Myocyte (in vitro differentiated cells): ENCODE results near the gene GPR108. TPM values are rescaled to one million over a fixed set of nuclear protein-coding genes. Genes with fewer than 3 reads are reported as not detected.
"Not testable (repeated sequence)": the region's sequence is repeated elsewhere in the genome, so short reads cannot be mapped to it uniquely, and the experiment has no call there.

Experiments used
- DNase-seq: peaks from one replicate; pipeline ENCODE4 v3.0.0-alpha.2; 2012; ENCODE audit warnings: low read depth
- polyA plus RNA-seq: library from polyadenylated mRNA; unstranded; fragments of >200 nt; gene quantifications from one replicate; pipeline ENCODE4 v1.2.1, GENCODE V29; 2012; ENCODE audit warnings: missing spikeins
- total RNA-seq: library from RNA; depleted of rRNA; stranded (reverse); fragments of >200 nt; gene quantifications from 2 replicates; pipeline ENCODE4 v1.2.3, GENCODE V29; 2014

Gene GPR108
- total RNA-seq = 32.0 and 36.8 TPM in 2 replicates
- 53.2 TPM for polyA plus RNA-seq

DNA sequence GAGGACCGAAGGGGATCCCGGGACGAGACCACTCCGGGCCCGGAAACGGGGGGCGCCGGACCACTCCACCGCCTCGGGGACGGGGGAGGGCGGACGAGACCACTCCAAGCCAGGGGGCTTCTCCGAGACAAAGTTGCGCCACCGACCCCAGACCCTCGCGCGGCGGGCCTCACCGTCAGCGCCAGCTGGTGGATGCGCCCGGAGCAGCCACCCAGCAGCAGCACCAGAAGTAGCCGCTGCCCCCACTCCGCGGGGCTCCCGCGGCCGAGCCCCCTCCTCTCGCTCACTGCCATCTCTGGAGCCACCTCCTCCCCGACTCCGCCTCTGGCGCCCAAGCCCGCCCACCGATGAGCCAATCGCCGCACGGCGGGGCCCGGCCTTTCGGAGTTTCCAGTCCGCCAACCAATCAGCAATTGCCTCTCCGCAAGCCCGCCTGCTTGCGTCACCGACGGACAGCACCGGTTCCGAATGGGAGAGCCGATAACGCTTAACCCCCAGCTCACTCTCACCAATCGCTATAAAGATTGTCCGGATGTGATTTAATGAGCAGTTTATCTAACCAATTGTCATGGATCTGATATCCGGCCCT, at the start of gene GPR108:
TSS of gene GPR108 (minus strand) at position 297 of the 589 bp plus-strand sequence. CDS start at position 293, 4 bp downstream.
- DNase-seq = peak; percentile 100

GRCh38 chr19:6779206-6779605, 41.8 kb upstream of the GPR108 start:
- no peak for DNase-seq

GRCh38 chr19:6778386-6778785, 41.0 kb upstream of the GPR108 start:
- DNase-seq = no peak

DNA sequence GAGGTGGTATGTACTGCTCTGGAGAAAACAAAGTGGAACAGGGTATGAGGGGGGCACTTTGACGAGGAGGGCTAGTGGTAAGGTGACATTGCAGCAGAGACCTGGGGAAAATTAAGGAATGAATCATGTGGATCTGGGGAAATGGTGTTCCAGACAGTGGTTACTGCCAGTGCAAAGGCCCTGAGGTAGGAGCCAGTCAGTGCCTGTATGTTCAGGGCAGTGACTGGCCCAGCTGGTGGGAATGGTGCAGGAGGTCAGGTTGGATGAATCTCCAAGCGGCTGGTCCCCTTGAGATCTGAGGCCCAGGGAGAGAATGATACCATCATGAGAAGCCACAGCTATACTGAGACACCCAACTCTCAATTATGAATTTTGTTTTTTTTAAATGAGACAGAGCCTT, 40.1 kb upstream of the GPR108 start:
- no peak for DNase-seq

DNA sequence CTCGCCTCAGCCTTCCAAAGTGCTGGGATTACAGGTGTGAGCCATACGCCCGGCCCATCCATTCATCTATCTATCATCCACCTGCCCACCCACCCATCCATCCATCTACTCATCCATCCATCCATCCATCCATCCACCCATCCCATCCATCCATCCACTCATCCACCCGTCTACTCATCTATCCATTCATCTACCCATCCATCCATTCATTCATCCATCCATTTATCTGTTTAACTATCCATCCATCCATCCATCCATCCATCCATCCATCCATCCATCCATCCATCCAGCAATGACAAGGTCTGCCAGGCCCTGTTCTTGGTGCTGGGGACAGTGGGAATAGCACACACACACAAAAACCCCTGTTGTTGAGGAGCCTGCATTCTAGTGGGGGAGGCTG, 39.6 kb upstream of the GPR108 start:
- no peak for DNase-seq

DNA sequence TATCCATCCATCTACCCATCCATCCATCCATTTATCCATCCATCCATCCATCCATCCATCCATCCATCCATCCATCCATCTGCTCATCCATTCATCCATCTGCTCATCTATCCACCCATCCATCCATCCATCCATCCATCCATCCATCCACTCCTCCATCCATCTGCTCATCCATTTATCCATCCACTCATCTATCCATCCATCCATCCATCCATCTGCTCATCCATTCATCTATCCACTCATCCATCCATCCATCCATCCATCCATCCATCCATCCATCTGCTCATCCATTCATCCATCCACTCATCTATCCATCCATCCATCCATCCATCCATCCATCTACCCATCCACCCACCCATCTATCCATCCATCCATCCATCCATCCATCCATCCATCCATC, 38.7 kb upstream of the GPR108 start:
- DNase-seq = not testable (repeated sequence)

GRCh38 chr19:6774821-6775707, 37.7 kb upstream of the GPR108 start:
- DNase-seq = peak; percentile 26

GRCh38 chr19:6773323-6773931, 36.0 kb upstream of the GPR108 start:
- no peak for DNase-seq

DNA sequence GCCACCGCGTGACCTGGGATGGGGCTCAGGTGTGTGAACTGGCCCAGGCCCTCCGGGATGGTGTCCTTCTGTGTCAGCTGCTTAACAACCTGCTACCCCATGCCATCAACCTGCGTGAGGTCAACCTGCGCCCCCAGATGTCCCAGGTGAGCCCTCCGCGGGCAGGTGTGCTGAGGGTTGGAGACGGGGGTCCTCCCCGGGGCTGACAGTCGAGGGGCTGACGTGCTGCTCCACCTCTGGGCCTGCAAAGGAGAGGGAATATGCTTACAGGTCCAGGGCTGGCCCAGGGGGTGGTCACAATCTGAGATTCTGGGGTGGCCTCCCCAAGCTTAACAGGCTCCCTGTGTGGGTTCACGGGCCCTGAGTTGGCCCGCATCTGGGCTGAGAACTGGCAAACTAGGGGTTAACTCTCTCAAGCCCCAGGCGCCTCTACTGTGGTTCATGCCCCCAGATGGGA, 35.5 kb upstream of the GPR108 start:
- no peak for DNase-seq

DNA sequence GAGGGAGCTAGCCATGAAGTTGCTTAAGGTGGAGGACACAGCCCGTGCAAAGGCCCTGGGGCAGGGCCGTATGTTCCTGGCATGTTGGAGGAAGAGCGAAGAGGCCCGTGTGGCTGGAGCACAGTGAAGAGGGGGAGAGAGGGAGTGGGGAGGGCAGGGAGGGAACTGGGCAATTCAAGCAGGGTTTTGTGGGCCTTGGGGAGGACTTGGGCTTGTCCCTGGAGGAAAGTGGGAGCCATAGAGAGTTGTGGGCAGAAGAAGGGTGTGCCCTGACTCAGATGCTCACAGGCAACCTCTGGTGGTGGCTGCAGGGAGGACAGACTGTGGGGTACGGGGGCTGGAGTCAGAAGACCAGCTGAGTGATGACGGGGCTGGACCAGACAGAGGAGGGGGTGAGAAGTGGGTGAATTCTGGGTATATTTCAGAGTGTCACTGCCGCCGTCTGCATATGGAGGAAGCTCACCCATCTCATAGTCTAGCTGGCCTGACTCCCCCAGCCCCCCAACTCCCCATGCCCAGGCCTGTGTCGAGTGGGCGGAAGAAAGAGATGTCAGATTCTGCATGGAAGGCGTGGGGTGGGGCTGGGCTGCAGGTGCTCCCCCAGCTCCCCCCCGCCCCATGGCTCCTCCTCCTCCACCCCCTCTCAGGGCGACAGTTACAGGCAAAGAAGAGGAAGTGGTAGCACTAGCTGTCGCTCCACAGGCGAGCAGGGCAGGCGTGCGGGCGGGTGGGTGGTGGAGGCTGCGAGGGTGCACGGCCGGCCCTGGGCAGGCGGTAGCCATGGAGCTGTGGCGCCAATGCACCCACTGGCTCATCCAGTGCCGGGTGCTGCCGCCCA, 34.9 kb upstream of the GPR108 start, which contains the start of gene VAV1:
TSS of gene VAV1 (plus strand) at position 681 of the 838 bp plus-strand sequence. CDS start at position 781, 100 bp downstream.
- no peak for DNase-seq

DNA sequence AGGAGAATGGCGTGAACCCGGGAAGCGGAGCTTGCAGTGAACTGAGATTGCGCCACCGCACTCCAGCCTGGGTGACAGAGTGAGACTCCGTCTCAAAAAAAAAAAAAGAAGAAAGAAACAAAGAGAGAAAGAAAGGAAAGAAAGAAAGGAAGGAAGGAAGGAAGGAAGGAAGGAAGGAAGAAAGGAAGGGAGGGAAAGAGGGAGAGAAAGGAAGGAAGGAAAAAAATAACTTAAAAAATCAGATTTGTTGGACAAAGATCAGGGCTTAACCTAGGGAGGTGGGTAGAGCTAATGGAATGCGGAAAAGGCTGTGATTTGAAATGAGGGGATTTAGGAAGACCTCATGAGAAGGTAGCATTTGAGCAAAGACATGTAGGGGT, 34.3 kb upstream of the GPR108 start:
- DNase-seq = not testable (repeated sequence)

- peak; percentile 9 for DNase-seq
Measured at GRCh38 chr19:6769006-6769619, 31.7 kb upstream of the GPR108 start.

DNA sequence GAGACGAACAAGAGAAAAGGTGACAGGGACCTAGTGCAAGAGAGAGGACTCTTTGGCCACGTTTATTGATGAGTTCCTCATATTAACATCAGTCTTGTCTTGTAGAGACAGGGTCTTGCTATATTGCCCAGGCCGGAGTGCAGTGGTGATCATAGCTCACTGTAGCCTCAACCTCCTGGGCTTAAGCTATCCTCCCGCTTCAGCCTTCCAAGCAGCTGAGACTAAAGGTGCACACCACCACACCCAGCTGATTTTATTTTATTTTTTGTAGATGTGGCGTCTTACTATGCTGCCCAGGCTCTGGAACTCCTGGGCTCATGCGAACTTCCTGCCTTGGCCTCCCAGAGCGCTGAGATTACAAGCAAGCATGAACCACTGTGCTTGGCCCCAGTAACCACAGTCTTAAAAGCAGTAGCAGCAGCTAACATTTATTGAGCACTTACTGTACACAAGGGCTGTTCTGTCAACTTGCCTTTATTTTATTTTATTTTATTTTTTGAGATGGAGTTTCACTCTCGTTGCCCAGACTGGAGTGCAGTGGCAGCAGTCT, 30.9 kb upstream of the GPR108 start:
- DNase-seq = no peak

DNA sequence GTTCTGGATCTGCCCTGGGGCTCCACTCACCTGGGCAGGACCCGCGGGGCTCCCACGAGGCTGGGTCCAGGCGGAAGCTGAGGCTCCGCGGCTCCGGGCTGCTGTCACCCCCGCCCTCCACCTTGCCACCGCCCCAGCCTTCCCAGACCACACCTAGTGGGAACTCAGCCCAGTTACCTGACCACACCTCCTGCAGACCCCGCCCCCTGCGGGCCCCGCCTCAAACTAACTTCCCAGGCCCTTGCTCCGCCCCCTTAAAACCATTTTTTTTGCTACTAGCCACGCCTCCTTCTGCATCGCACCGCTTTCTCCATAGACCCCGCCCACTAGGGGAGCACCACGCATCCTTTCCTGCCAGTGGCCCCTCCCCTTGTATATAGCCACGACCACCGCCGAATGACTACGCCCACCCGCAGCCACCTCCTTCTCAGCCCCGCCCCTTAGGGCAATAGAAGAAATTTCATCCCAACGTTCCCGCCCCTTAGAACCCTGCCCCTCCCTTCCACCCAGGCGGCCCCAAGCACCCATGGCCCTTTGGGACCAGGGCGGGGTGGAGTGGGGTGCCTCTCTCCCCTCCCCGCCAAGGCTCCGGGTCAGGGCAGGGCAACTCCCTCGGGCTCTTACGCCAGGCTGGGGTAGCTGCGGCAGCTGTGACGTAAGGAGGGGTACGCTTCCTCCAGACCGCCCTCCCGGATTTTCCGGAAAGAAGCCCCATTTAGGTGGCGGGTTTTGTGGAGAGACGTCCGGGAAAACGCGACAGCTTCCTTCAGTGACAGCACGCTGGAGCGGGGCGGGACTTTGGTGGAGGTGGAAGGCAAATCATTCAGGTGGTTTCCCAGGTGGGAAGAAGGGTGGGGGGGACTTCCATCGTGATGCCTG, 30.2 kb upstream of the GPR108 start, which contains the start of gene SH2D3A:
TSS of gene SH2D3A (minus strand) at position 79 of the 879 bp plus-strand sequence. CDS start 3,687 bp downstream, outside the sequence.
- no peak for DNase-seq

DNA sequence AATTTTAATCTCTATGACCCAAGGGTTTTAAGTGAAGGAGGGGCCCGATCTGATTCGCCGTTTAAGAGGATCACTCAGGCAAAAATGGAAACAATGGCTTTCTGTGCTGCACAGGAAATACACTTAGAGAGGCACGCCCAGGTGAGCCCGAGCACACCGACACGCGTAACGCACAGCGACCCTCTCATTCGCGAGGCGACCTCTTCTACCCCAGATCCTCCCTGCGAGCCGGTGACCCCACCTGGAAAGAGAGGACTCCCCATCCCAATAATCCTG, 29.6 kb upstream of the GPR108 start:
- DNase-seq = no peak

GRCh38 chr19:6766357-6767080, 29.1 kb upstream of the GPR108 start:
- no peak for DNase-seq

DNA sequence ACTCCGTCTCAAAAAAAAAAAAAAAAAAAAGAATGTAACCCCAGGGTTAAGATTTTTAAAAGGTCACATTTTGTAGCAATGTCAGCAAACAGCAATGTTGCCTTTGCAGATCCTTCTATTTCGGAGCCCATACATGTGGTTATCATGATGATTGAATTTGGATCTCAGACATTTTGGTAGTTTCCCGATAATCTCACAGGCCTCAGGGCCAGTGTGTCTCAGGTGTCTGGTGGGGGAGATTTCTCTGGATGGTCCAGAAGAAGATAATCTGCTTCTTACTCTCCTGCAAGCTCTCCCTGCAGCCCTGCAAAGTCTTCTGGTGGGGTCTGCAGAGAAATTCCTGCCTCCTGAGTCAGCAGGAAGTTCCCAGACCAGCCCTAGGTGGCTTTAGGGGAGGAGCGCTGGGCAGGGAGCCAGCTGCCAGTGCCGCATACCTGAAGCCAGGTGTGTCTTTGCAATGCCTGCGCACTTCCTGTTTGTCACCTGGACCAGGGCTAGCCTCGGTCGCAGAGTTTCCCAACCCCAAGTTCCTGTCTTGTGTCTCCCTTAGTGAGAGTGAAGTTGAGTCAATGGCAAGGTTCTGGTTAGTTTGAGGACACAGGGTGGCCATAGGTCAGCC, 28.5 kb upstream of the GPR108 start:
- no peak for DNase-seq

- DNase-seq = not testable (repeated sequence)
Measured at GRCh38 chr19:6762253-6762797, 24.9 kb upstream of the GPR108 start.
